Left renal pelvis (tissue), 4 donors: ENCODE measurements around the gene HSPA12B. TPM values are rescaled to one million over a fixed set of nuclear protein-coding genes. Genes with fewer than 3 reads are reported as not detected.

Source experiments
- DNase-seq, 4 donors: peaks; one replicate each; pipeline ENCODE4 v3.0.0-alpha.2; 2013; ENCODE audit warnings: low read depth in 4 of 4, low spot score in 3 of 4
- polyA plus RNA-seq, 4 donors: library from polyadenylated mRNA; unstranded; fragments of 120-200 nt; gene quantifications; one replicate each; pipeline ENCODE4 v1.2.1, GENCODE V29; 2013; ENCODE audit not compliant: insufficient read length in 4 of 4

Gene HSPA12B
- polyA plus RNA-seq, 4 donors: 13.5 to 37.2 (median 15.2) TPM

- DNase-seq: no peak
Observed at GRCh38 chr20:3747471-3747870, 15.0 kb downstream of the HSPA12B start.

GRCh38 chr20:3748073-3748472 is 15.6 kb downstream of the HSPA12B start:
- no peak for DNase-seq

- DNase-seq: no peak
Observed at GRCh38 chr20:3749087-3749688, 16.7 kb downstream of the HSPA12B start.

GRCh38 chr20:3749689-3750531 is 17.4 kb downstream of the HSPA12B start:
- no peak for DNase-seq

- DNase-seq: no peak
Observed at GRCh38 chr20:3751305-3751674, 18.8 kb downstream of the HSPA12B start.

GRCh38 chr20:3751675-3752385 is 19.3 kb downstream of the HSPA12B start:
- no peak for DNase-seq

- no peak for DNase-seq
Observed at GRCh38 chr20:3752386-3752759, 19.9 kb downstream of the HSPA12B start.

- DNase-seq: no peak
Observed at GRCh38 chr20:3753098-3753497, 20.6 kb downstream of the HSPA12B start.

GRCh38 chr20:3753501-3754275 is 21.2 kb downstream of the HSPA12B start:
- no peak for DNase-seq

GRCh38 chr20:3754276-3754630 is 21.8 kb downstream of the HSPA12B start:
- no peak for DNase-seq

GRCh38 chr20:3755269-3755668 is 22.8 kb downstream of the HSPA12B start:
- no peak for DNase-seq

- no peak for DNase-seq
Observed at GRCh38 chr20:3755814-3756480, 23.5 kb downstream of the HSPA12B start.

GRCh38 chr20:3757268-3757667 is 24.8 kb downstream of the HSPA12B start:
- DNase-seq: no peak

- DNase-seq: no peak
Observed at GRCh38 chr20:3758566-3758965, 26.1 kb downstream of the HSPA12B start.

- no peak for DNase-seq
Observed at GRCh38 chr20:3759316-3759823, 26.9 kb downstream of the HSPA12B start.

- DNase-seq: no peak
Observed at GRCh38 chr20:3759884-3760283, 27.4 kb downstream of the HSPA12B start.

- DNase-seq: no peak
Observed at GRCh38 chr20:3760655-3761348, 28.3 kb downstream of the HSPA12B start.

- no peak for DNase-seq
Observed at GRCh38 chr20:3763671-3764601, 31.5 kb downstream of the HSPA12B start.

- no peak for DNase-seq
Observed at GRCh38 chr20:3764659-3765058, 32.2 kb downstream of the HSPA12B start.
